ENCODE results near the gene ALDH1L1.

Gene ALDH1L1

GRCh38 chr3:126153695-126154360, 26.6 kb downstream of the ALDH1L1 start:
- no peak overlapping the region for H3K27ac ChIP-seq
- TF ChIP-seq, protein P1, sequence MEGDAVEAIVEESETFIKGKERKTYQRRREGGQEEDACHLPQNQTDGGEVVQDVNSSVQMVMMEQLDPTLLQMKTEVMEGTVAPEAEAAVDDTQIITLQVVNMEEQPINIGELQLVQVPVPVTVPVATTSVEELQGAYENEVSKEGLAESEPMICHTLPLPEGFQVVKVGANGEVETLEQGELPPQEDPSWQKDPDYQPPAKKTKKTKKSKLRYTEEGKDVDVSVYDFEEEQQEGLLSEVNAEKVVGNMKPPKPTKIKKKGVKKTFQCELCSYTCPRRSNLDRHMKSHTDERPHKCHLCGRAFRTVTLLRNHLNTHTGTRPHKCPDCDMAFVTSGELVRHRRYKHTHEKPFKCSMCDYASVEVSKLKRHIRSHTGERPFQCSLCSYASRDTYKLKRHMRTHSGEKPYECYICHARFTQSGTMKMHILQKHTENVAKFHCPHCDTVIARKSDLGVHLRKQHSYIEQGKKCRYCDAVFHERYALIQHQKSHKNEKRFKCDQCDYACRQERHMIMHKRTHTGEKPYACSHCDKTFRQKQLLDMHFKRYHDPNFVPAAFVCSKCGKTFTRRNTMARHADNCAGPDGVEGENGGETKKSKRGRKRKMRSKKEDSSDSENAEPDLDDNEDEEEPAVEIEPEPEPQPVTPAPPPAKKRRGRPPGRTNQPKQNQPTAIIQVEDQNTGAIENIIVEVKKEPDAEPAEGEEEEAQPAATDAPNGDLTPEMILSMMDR (conservative IDR thresholded peaks at IDR 0.05) = no peak

DNA sequence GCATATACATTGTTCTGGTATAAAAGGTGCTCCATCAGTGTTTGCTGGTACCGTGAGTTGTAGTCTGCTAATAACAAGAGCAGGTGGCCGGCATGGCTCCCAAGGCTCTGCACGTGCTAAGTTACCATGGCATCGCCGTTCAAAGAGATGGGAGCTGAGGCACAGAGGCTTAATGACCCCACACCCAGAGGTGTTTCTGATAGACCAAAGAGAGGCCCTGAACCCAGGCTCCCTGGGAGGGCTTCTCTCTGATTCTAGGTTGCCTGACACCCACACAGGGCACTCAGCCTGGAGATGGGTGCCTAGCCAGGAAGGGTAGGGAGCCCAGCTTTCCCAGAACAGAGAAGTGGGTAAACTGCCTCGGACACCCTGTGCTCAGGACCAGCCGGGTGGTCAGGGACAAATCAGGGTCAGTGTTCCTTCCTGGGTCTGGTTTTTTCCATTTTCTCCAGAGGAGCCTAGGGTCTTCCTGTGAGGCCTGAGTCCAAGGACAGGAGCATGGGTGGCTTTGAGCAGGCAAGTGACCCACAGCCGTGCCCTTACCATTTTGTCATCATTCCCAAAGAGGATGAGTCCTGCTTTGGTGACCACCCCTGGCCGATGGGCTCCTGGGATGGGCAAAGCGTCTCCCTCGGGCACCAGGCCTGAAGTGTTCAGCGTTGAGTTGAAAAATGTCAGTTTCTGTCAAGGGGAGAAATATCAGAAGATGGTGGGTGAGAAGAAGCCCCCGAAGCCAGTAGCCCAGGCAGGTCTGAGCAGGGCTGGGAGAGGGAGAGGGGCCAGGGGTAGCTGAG, 27.3 kb downstream of the ALDH1L1 start:
- H3K27ac ChIP-seq = no peak overlapping the region
- TF ChIP-seq, protein P1 (conservative IDR thresholded peaks at IDR 0.05) = no peak

DNA sequence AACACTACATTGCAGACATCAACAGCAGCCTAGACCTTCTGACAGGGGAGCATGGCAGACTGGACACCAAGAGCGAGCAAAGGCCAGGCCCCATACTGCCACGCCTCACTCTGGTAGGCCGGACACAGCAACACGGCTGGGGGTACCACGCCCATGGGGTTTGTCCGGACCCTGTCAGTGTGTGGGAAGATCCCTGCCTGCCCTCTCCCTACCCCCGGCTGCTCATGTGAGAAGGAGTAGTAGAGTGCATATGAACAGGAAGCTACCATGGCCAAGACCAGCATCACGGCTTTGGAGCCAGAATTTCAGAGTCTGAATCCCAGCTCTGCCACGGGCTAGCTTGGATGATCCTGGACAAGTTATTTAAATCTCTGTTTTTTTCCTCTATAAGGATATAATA, 27.9 kb downstream of the ALDH1L1 start:
- TF ChIP-seq, protein P1 (conservative IDR thresholded peaks at IDR 0.05) = no peak

DNA sequence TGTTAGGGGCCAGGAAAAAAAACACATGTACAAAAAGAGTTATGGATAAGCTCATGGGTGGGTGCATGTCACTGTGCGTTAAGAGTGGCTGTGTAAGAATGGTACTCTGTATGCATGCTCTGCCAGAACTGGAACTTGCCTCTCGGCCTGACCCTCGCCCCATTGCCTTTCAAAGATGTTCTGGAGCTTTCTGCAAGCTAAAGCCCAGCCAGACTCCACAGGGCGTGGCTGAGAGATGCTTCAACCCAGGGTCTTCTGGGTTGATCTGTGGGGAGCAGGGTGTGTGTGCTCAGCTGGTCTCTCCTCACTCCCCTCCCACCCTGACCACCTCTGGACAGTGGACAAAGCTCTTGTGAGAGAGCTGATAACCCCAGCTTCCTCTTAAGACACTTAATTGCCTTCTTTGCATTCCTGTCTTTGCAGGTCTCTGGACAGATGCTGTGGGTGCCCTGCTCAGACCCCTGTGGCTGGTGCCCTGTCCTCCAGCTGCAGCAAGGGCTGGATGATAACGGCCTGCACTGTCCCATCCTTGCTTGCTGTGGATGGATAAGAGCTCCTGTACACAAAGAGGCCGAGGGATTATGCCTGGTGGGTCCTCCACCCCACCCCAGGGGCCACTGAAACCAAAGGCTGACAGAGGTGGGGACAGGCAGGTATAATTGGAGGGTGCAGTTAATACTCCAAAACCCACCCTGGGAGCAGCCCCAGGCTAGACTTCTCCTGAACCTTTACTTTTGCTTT, 28.7 kb downstream of the ALDH1L1 start:
- H3K27ac ChIP-seq = no peak overlapping the region
- TF ChIP-seq, protein P1 (conservative IDR thresholded peaks at IDR 0.05) = no peak

More for the DNA sequence above, 27.9 kb downstream of the ALDH1L1 start:
- no peak overlapping the region for H3K27ac ChIP-seq

DNA sequence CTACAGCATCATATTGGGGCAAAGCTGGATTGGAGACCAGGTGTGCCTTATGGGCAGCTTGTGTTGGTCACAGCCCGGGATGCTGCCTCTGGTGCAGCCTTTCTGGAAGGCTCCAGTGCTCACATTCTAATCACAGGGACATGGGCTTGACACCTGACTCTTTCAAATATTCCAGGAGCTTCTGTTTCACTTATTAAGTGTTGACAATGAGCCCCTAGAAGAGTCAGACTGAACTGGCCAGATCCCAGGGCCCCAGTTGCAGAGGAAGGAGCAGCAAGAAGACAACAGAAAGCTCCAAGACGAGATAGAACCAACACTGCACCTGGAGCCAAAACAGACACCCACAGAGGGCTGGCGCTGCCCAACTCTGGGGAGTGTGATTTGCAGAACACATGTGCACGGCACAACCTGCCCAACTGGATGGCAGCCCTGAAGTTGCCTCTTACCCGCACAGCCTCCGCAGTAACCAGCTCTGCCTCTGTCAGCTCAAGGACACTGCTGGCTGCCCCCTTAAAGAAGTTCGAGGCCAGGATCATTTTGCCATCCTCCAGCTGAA, 30.3 kb downstream of the ALDH1L1 start:
- TF ChIP-seq, protein P1 (conservative IDR thresholded peaks at IDR 0.05) = no peak

GRCh38 chr3:126149256-126149902, 31.0 kb downstream of the ALDH1L1 start:
- TF ChIP-seq, protein P1 (conservative IDR thresholded peaks at IDR 0.05) = no peak

More for the DNA sequence above, 30.3 kb downstream of the ALDH1L1 start:
- H3K27ac ChIP-seq = no peak overlapping the region

More at GRCh38 chr3:126149256-126149902, 31.0 kb downstream of the ALDH1L1 start:
- H3K27ac ChIP-seq = no peak overlapping the region
